IMR-90 (cell line): Measurements from ENCODE around the gene KLHL14.

ENCODE experiments used
- CEBPB ChIP-seq: IDR thresholded peaks from 2 replicates; pipeline ENCODE4 v1.6.1; 2012; ENCODE audit warnings: low read depth, low read length, improper control_type of control experiment
- CTCF ChIP-seq: conservative IDR thresholded peaks from 2 replicates; pipeline ENCODE4 v1.5.1; 2012; ENCODE audit warnings: mild to moderate bottlenecking, low read depth, low read length, improper control_type of control experiment
- MAFK ChIP-seq: IDR thresholded peaks from 2 replicates; pipeline ENCODE4 v1.6.1; 2012; ENCODE audit warnings: low read depth, low read length, improper control_type of control experiment
- USF2 ChIP-seq: fragments of 150-350 bp; IDR thresholded peaks from 2 replicates; pipeline ENCODE4 v1.6.1; 2017; ENCODE audit warnings: mild to moderate bottlenecking, antibody characterized with exemption, low read length, low read depth

DNA sequence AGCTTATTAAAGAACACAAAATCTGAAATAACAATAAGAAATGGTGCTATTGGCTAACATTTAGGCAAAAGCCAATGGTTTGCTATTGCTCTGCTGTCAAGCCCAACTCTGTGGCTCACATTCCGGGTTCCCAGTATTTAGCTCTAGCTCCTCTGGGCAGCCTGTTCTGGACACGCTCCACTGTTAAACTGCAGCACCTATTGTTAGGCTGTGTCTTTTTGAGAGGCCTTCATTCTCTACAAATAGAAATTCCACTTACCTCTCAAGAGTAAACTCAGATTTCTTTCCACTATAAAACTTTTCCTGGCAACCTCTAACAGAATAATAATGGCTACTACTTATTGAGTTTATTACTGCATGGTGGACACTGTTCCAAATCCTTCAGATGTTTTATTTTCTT lies 3.7 kb upstream of the KLHL14 start:
- no peak for TF ChIP-seq CTCF
- no peak for TF ChIP-seq USF2
- no peak for TF ChIP-seq MAFK
- TF ChIP-seq CEBPB: no peak
